Sigmoid colon (tissue), 4 donors: ENCODE data around the gene APOBEC3B.

Experiments
- CTCF ChIP-seq, 4 experiments: fragments of 450-650 bp in 3 of 4; fragments of 200-600 bp in 1 of 4; IDR thresholded peaks; one replicate each; pipeline ENCODE4 v1.5.1; 2016 to 2019; ENCODE audit warnings: antibody characterized with exemption in 4 of 4, mild to moderate bottlenecking in 3 of 4, moderate library complexity in 2 of 4
- EP300 ChIP-seq, 4 donors: sonication (generic); formaldehyde crosslinking; IDR thresholded peaks; one replicate each; pipeline ENCODE4 v1.6.1; 2017; ENCODE audit warnings: antibody characterized with exemption in 4 of 4
- POLR2A ChIP-seq, 2 donors: fragments of 450-650 bp; IDR thresholded peaks; one replicate each; pipeline ENCODE4 v1.6.1; 2016; ENCODE audit warnings: antibody characterized with exemption in 2 of 2, mild to moderate bottlenecking in 2 of 2, moderate library complexity in 2 of 2

GRCh38 chr22:38984224-38984623 lies 2.1 kb downstream of the APOBEC3B start:
- no peak for TF ChIP-seq CTCF (IDR thresholded peaks at IDR 0.05)
- TF ChIP-seq POLR2A (IDR thresholded peaks at IDR 0.05): no peak
- no peak for TF ChIP-seq EP300 (IDR thresholded peaks at IDR 0.05)
